ENCODE measurements around the gene NMRK1. TPM values are rescaled to one million over a fixed set of nuclear protein-coding genes. Genes with fewer than 3 reads are reported as not detected.

The NMRK1 gene
- total and polyA plus RNA-seq, 2 donors (not counting 1 experiment from before 2014, with no cell fraction given), result 10.1 TPM

DNA sequence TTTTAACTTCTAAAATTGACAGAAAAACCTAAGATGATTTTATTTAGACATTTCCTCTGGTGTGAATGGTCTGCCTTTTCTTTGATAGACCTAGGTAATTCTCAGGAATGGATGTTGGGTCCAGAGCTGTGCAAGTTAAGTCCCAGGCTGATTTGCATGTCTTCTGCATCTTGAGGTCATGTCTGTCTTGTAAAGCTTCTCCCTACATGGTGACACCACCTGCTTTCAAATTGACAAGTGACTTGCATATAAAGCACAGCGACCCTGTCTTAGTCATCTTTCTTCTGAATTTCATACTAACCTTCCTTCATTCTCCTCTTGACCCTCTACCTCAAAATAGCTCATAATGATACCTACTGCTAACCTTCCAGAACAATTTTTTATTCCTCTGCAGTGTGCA, 29.6 kb upstream of the NMRK1 start:
- peaks cover 92% of the 10 kb centered on the region for H4K20me1 ChIP-seq (ENCODE audit: control insufficient read depth, insufficient read depth, low read length, poor library complexity, severe bottlenecking)

DNA sequence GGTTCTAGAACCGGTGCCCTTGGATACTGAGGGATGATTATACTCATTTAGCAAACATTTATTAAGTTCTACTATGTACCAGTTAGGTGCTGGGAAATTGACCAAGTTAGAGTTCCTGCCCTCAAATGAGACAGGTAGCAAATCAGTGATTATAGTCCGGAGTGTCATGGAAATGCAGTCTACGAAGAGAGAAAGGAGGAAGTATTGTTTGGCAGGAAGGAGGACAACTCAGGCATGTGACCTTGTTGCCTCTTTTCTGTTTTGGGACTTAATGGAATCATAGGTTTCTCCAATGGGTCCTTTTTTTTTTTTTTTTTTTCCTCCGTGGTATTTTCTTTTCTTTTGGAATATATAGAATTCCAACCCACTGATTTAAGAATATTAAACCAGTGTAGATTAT, 28.4 kb upstream of the NMRK1 start:
- intact Hi-C loops (cut with micrococcal nuclease), result no loop called here
- POLR2A ChIA-PET, result no interaction called here
- CTCF ChIA-PET, result interaction anchor here (0.7 kb wide), 1 partner anchor 13 kb away, joined by 3 read pairs; no protein-coding TSS in a partner anchor
- Histone ChIP-seq H2AFZ (ENCODE audit: insufficient read depth, low read depth, low read length, poor library complexity, severe bottlenecking) (no peak overlapping the region), H3K27me3 (replicated peaks in 1 of 4; ENCODE audit: control extremely low read depth in 1 of 4, control insufficient read depth in 3 of 4, insufficient read depth in 4 of 4, low read length in 3 of 4) (no peaks in the 10 kb centered on the region), H3K27ac (ENCODE audit: low read length in 2 of 2) (no peak overlapping the region), H3K9me3 (ENCODE audit: control extremely low read depth in 1 of 3, control insufficient read depth in 2 of 3, insufficient read depth in 1 of 3, low read length in 2 of 3) (no peaks in the 10 kb centered on the region), H3K79me2 (ENCODE audit: control insufficient read depth, insufficient read depth, low read length) (peaks cover 90% of the 10 kb centered on the region), H4K20me1 (ENCODE audit: control insufficient read depth, insufficient read depth, low read length, poor library complexity, severe bottlenecking) (peaks cover 92% of the 10 kb centered on the region), H3K4me1 (ENCODE audit: control insufficient read depth in 2 of 2, insufficient read depth in 2 of 2, low read length in 2 of 2) (peaks cover 4 to 7% of the 10 kb centered on the region in 2 donors), H3K4me2 (replicated peaks; ENCODE audit: low read depth, low read length, poor library complexity, severe bottlenecking) (peak overlapping the region; percentile 21), H3K4me3 (ENCODE audit: control extremely low read depth in 1 of 5, extremely low read depth in 1 of 5, insufficient read depth in 1 of 5, low read depth in 2 of 5, low read length in 4 of 5) (no peak overlapping the region), H3K9ac (ENCODE audit: low read length) (no peak overlapping the region), H3K36me3 (replicated peaks in 1 of 2; ENCODE audit: control extremely low read depth in 1 of 2, control insufficient read depth in 1 of 2, extremely low read depth in 1 of 2, insufficient read depth in 2 of 2, low read length in 1 of 2) (peaks cover 11 to 44% of the 10 kb centered on the region in 2 experiments)
- no peak for ATAC-seq (ENCODE audit: low read depth)
- no peak overlapping the region for H3K4me3 Mint-ChIP-seq
- H3K27ac Mint-ChIP-seq, result no peak overlapping the region
- DNase-seq, result no peak
- H3K4me1 Mint-ChIP-seq, result peaks cover 47% of the 10 kb centered on the region
- TF ChIP-seq, protein P1, sequence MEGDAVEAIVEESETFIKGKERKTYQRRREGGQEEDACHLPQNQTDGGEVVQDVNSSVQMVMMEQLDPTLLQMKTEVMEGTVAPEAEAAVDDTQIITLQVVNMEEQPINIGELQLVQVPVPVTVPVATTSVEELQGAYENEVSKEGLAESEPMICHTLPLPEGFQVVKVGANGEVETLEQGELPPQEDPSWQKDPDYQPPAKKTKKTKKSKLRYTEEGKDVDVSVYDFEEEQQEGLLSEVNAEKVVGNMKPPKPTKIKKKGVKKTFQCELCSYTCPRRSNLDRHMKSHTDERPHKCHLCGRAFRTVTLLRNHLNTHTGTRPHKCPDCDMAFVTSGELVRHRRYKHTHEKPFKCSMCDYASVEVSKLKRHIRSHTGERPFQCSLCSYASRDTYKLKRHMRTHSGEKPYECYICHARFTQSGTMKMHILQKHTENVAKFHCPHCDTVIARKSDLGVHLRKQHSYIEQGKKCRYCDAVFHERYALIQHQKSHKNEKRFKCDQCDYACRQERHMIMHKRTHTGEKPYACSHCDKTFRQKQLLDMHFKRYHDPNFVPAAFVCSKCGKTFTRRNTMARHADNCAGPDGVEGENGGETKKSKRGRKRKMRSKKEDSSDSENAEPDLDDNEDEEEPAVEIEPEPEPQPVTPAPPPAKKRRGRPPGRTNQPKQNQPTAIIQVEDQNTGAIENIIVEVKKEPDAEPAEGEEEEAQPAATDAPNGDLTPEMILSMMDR (IDR thresholded peaks at IDR 0.05), result no peak
- TF ChIP-seq EZH2 (IDR thresholded peaks at IDR 0.05; ENCODE audit: borderline replicate concordance, insufficient read depth, low read depth, low read length, poor library complexity, severe bottlenecking), result no peak
- H3K27me3 Mint-ChIP-seq, result no peaks in the 10 kb centered on the region
- 50% methylated on average over 2 of the region's 4 CpGs for WGBS (ENCODE audit: insufficient coverage)
- H3K9me3 Mint-ChIP-seq (ENCODE audit: insufficient read depth), result no peaks in the 10 kb centered on the region

More for the DNA sequence above, 29.6 kb upstream of the NMRK1 start:
- Histone ChIP-seq H3K36me3 (replicated peaks in 1 of 2; ENCODE audit: control extremely low read depth in 1 of 2, control insufficient read depth in 1 of 2, extremely low read depth in 1 of 2, insufficient read depth in 2 of 2, low read length in 1 of 2) (peaks cover 11 to 49% of the 10 kb centered on the region in 2 experiments), H3K27me3 (replicated peaks in 1 of 4; ENCODE audit: control extremely low read depth in 1 of 4, control insufficient read depth in 3 of 4, insufficient read depth in 4 of 4, low read length in 3 of 4) (no peaks in the 10 kb centered on the region), H3K9ac (ENCODE audit: low read length) (no peak overlapping the region), H3K27ac (ENCODE audit: low read length in 2 of 2) (no peak overlapping the region), H2AFZ (ENCODE audit: insufficient read depth, low read depth, low read length, poor library complexity, severe bottlenecking) (no peak overlapping the region), H3K79me2 (ENCODE audit: control insufficient read depth, insufficient read depth, low read length) (peaks cover 90% of the 10 kb centered on the region), H3K9me3 (ENCODE audit: control extremely low read depth in 1 of 3, control insufficient read depth in 2 of 3, insufficient read depth in 1 of 3, low read length in 2 of 3) (no peaks in the 10 kb centered on the region), H3K4me1 (ENCODE audit: control insufficient read depth in 2 of 2, insufficient read depth in 2 of 2, low read length in 2 of 2) (peaks cover 4 to 5% of the 10 kb centered on the region in 2 donors), H3K4me2 (replicated peaks; ENCODE audit: low read depth, low read length, poor library complexity, severe bottlenecking) (no peak overlapping the region), H3K4me3 (ENCODE audit: control extremely low read depth in 1 of 5, extremely low read depth in 1 of 5, insufficient read depth in 1 of 5, low read depth in 2 of 5, low read length in 4 of 5) (no peak overlapping the region)
- Mint-ChIP-seq H3K4me3 (no peak overlapping the region), H3K27ac (no peak overlapping the region), H3K27me3 (no peaks in the 10 kb centered on the region), H3K4me1 (peaks cover 40% of the 10 kb centered on the region), H3K9me3 (ENCODE audit: insufficient read depth) (no peaks in the 10 kb centered on the region)
- intact Hi-C loops (cut with micrococcal nuclease), result no loop called here
- 83% methylated on average over 1 of the region's 1 CpG for WGBS (ENCODE audit: insufficient coverage)
- no peak for ATAC-seq (ENCODE audit: low read depth)
- CTCF ChIA-PET, result interaction anchor here (1.3 kb wide), 1 partner anchor 343 kb away, joined by 3 read pairs; no protein-coding TSS in a partner anchor
- DNase-seq, result no peak
- no peak for TF ChIP-seq EZH2 (IDR thresholded peaks at IDR 0.05; ENCODE audit: borderline replicate concordance, insufficient read depth, low read depth, low read length, poor library complexity, severe bottlenecking)
- TF ChIP-seq, protein P1 (IDR thresholded peaks at IDR 0.05), result no peak
- POLR2A ChIA-PET, result no interaction called here
